ENCODE measurements around the gene SPATC1L. TPM values are rescaled to one million over a fixed set of nuclear protein-coding genes. Genes with fewer than 3 reads are reported as not detected.
"Not testable (repeated sequence)": the region's sequence is repeated elsewhere in the genome, so short reads cannot be mapped to it uniquely, and the experiment has no call there.

Gene SPATC1L
- total RNA-seq, 1 experiment from 2014 or later: 36.0 TPM

DNA sequence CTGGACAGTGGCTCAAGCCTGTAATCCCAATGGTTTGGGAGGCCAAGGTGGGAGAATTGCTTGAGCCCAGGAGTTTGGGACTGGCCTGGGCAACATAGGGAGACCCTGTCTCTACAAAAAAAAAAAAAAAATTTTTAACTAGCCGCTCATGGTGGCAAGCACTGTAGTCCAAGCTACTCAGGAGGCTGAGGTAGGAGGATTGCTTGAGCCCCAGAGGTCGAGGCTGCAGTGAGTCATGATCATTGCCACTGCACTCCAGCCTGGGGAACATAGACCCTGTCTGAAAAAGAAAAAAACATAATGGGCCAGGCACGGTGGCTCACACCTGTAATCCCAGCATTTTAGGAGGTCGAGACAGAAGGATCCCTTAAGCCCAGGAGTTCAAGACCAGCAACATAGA, 5.3 kb downstream of the SPATC1L start:
- Mint-ChIP-seq H3K27me3 (ENCODE audit: low read depth) (no peaks in the 10 kb centered on the region), H3K4me3 (no peak overlapping the region)

DNA sequence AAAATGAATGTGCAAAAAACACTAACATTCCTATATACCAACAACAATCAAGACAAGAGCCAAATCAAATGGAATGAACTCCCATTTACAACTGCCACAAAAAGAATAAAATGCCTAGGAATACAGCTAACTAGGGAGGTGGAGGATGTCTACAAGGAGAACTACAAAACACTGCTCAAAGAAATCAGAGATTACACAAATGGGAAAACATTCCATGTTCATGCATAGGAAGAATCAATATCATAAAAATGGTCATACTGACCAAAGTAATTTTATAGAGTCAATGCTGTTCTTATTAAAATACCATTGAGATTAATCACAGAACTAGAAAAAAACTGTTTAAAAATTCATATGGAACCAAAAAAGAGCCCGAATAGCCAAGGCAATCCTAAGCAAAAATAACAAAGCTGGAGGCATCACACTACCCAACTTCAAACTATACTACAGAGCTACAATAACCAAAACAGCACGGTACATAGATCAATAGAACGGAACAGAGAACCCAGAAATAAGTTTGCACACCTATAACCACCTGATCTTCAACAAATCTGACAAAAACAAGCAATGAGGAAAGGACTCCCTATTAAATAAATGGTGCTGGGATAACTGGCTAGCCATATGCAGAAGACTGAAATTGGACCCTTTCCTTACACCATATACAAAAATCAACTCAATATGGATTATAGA, 7.7 kb downstream of the SPATC1L start:
- H3K9me3 ChIP-seq (ENCODE audit: control insufficient read depth, low read depth, low read length); H3K4me3 Mint-ChIP-seq; H4K20me1 ChIP-seq (ENCODE audit: control insufficient read depth, insufficient read depth, insufficient read length); H3K9ac ChIP-seq (ENCODE audit: extremely low read depth, insufficient read length, low read length); H3K79me1 ChIP-seq (ENCODE audit: insufficient read depth, low read depth, low read length, poor library complexity, severe bottlenecking); H3K18ac ChIP-seq (ENCODE audit: insufficient read length, low read depth, low read length); H3K27ac Mint-ChIP-seq; H3K23me2 ChIP-seq (ENCODE audit: insufficient read length, low read depth, low read length, poor library complexity, severe bottlenecking); H4K8ac ChIP-seq (replicated peaks; ENCODE audit: insufficient read length, low read depth, low read length); H3K27me3 Mint-ChIP-seq (ENCODE audit: low read depth); H3K27me3 ChIP-seq (ENCODE audit: insufficient read depth, low read length); H2BK12ac ChIP-seq (ENCODE audit: insufficient read length, low read depth, low read length); H2BK15ac ChIP-seq (ENCODE audit: low read depth, low read length); H3K56ac ChIP-seq (ENCODE audit: insufficient read length, low read depth, low read length); H2AFZ ChIP-seq (ENCODE audit: low read length); H2BK5ac ChIP-seq (ENCODE audit: insufficient read length, low read length); H3T11ph ChIP-seq (ENCODE audit: low read length); H3K79me2 ChIP-seq (ENCODE audit: insufficient read depth, low read length); H3K4me1 ChIP-seq (ENCODE audit: insufficient read depth, low read length); H4K5ac ChIP-seq (ENCODE audit: insufficient read length, low read depth, low read length); H3K14ac ChIP-seq (ENCODE audit: insufficient read depth, low read length); H3K27ac ChIP-seq (ENCODE audit: insufficient read length, low read depth, low read length); DNase-seq; H2AK5ac ChIP-seq (ENCODE audit: insufficient read length, low read length); H3K23ac ChIP-seq (ENCODE audit: insufficient read length, low read depth, low read length); H2BK20ac ChIP-seq (ENCODE audit: low read depth, low read length, poor library complexity, severe bottlenecking); H3K4ac ChIP-seq (ENCODE audit: low read depth, low read length); H4K91ac ChIP-seq (ENCODE audit: insufficient read length, low read depth, low read length); H2BK120ac ChIP-seq (ENCODE audit: low read depth, low read length, poor library complexity, severe bottlenecking); H3K4me2 ChIP-seq (ENCODE audit: insufficient read depth, insufficient read length, low read length): not testable (repeated sequence)
- Mint-ChIP-seq H3K9me3 (peaks cover 9 to 25% of the 10 kb centered on the region in 2 experiments; a peak in 4 of 5 replicates), H3K36me3 (ENCODE audit: insufficient read depth in 1 of 3, low read depth in 3 of 3) (peaks cover 7 to 28% (median 16%) of the 10 kb centered on the region in 3 experiments; a peak in 6 of 7 replicates), H3K4me1 (peaks cover 8 to 17% of the 10 kb centered on the region in 2 experiments)
- WGBS (ENCODE audit: extremely low coverage, insufficient read length, low lambda C conversion rate): no CpG with 5 or more reads among the region's 3 CpGs

More for the DNA sequence above, 5.3 kb downstream of the SPATC1L start:
- H4K20me1 ChIP-seq (ENCODE audit: control insufficient read depth, insufficient read depth, insufficient read length): no peaks in the 10 kb centered on the region
- no peak overlapping the region for H3K9ac ChIP-seq (ENCODE audit: extremely low read depth, insufficient read length, low read length)
- H3K23me2 ChIP-seq (ENCODE audit: insufficient read length, low read depth, low read length, poor library complexity, severe bottlenecking): peaks cover 2% of the 10 kb centered on the region
- H3K79me2 ChIP-seq (ENCODE audit: insufficient read depth, low read length): no peaks in the 10 kb centered on the region; the same call in 1 of the 2 replicates
- no peak overlapping the region for H2BK15ac ChIP-seq (ENCODE audit: low read depth, low read length)
- H3K4ac ChIP-seq (ENCODE audit: low read depth, low read length): no peak overlapping the region
- H3K9me3 ChIP-seq (ENCODE audit: control insufficient read depth, low read depth, low read length): no peaks in the 10 kb centered on the region
- DNase-seq: no peak
- no peak overlapping the region for H2BK20ac ChIP-seq (ENCODE audit: low read depth, low read length, poor library complexity, severe bottlenecking)
- no peak overlapping the region for H2BK120ac ChIP-seq (ENCODE audit: low read depth, low read length, poor library complexity, severe bottlenecking)
- H2AFZ ChIP-seq (ENCODE audit: low read length): no peak overlapping the region
- WGBS (ENCODE audit: extremely low coverage, insufficient read length, low lambda C conversion rate): no CpG with 5 or more reads among the region's 4 CpGs
- H3K4me1 Mint-ChIP-seq: peaks cover 8 to 13% of the 10 kb centered on the region in 2 experiments
- no peak overlapping the region for H4K5ac ChIP-seq (ENCODE audit: insufficient read length, low read depth, low read length)
- no peaks in the 10 kb centered on the region; the same call in 1 of the 2 replicates for H3K4me1 ChIP-seq (ENCODE audit: insufficient read depth, low read length)
- H3K27me3 ChIP-seq (ENCODE audit: insufficient read depth, low read length): no peaks in the 10 kb centered on the region
- no peak overlapping the region for H3K14ac ChIP-seq (ENCODE audit: insufficient read depth, low read length)
- no peak overlapping the region for H3K56ac ChIP-seq (ENCODE audit: insufficient read length, low read depth, low read length)
- H2AK5ac ChIP-seq (ENCODE audit: insufficient read length, low read length): no peak overlapping the region
- no peak overlapping the region for H3K27ac Mint-ChIP-seq
- H3T11ph ChIP-seq (ENCODE audit: low read length): no peak overlapping the region
- no peak overlapping the region for H4K91ac ChIP-seq (ENCODE audit: insufficient read length, low read depth, low read length)
- TF ChIP-seq, protein P1, sequence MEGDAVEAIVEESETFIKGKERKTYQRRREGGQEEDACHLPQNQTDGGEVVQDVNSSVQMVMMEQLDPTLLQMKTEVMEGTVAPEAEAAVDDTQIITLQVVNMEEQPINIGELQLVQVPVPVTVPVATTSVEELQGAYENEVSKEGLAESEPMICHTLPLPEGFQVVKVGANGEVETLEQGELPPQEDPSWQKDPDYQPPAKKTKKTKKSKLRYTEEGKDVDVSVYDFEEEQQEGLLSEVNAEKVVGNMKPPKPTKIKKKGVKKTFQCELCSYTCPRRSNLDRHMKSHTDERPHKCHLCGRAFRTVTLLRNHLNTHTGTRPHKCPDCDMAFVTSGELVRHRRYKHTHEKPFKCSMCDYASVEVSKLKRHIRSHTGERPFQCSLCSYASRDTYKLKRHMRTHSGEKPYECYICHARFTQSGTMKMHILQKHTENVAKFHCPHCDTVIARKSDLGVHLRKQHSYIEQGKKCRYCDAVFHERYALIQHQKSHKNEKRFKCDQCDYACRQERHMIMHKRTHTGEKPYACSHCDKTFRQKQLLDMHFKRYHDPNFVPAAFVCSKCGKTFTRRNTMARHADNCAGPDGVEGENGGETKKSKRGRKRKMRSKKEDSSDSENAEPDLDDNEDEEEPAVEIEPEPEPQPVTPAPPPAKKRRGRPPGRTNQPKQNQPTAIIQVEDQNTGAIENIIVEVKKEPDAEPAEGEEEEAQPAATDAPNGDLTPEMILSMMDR (conservative IDR thresholded peaks at IDR 0.05): no peak
- H3K27ac ChIP-seq (ENCODE audit: insufficient read length, low read depth, low read length): no peak overlapping the region
- no peak overlapping the region for H3K4me2 ChIP-seq (ENCODE audit: insufficient read depth, insufficient read length, low read length)
- H3K18ac ChIP-seq (ENCODE audit: insufficient read length, low read depth, low read length): no peak overlapping the region
- peaks cover 2% of the 10 kb centered on the region for H3K79me1 ChIP-seq (ENCODE audit: insufficient read depth, low read depth, low read length, poor library complexity, severe bottlenecking)
- no peak overlapping the region for H3K23ac ChIP-seq (ENCODE audit: insufficient read length, low read depth, low read length)
- no peak overlapping the region for H4K8ac ChIP-seq (replicated peaks; ENCODE audit: insufficient read length, low read depth, low read length)
- H3K9me3 Mint-ChIP-seq: peaks cover 9 to 25% of the 10 kb centered on the region in 2 experiments; a peak in 4 of 5 replicates
- H2BK12ac ChIP-seq (ENCODE audit: insufficient read length, low read depth, low read length): no peak overlapping the region
- H2BK5ac ChIP-seq (ENCODE audit: insufficient read length, low read length): no peak overlapping the region
- peaks cover 9 to 24% (median 16%) of the 10 kb centered on the region in 3 experiments; a peak in 6 of 7 replicates for H3K36me3 Mint-ChIP-seq (ENCODE audit: insufficient read depth in 1 of 3, low read depth in 3 of 3)

Measured in H9 (cell line).